Memory B cell (primary cell): Measurements from ENCODE around the gene PALS1.
A peak's percentile ranks its signal among the peaks of the same experiment; 100 is the strongest.

Experiments
- ATAC-seq: fragments of 150-1000 bp; cut with Tn5 transposase; 2 replicates; pipeline ENCODE4 v1.10.0; 2021; ENCODE audit warnings: low read depth, mild to moderate bottlenecking, moderate library complexity
- DNase-seq, 2 donors: peaks; one replicate each; pipeline ENCODE4 v3.0.0; 2022; ENCODE audit warnings: low spot score in 2 of 2
- H3K27ac Mint-ChIP-seq: one replicate; pipeline ENCODE4 v1.8.0; 2022; ENCODE audit warnings: mild to moderate bottlenecking, moderate library complexity, mixed read lengths
- H3K27me3 Mint-ChIP-seq: one replicate; pipeline ENCODE4 v1.8.0; 2022; ENCODE audit warnings: mixed read lengths
- H3K36me3 Mint-ChIP-seq: one replicate; pipeline ENCODE4 v1.8.0; 2022; ENCODE audit warnings: mild to moderate bottlenecking, mixed read lengths
- H3K4me1 Mint-ChIP-seq: one replicate; pipeline ENCODE4 v1.8.0; 2022; ENCODE audit warnings: mixed read lengths
- H3K4me3 Mint-ChIP-seq: one replicate; pipeline ENCODE4 v1.8.0; 2022; ENCODE audit warnings: mild to moderate bottlenecking, moderate library complexity, mixed read lengths
- H3K9me3 Mint-ChIP-seq: one replicate; pipeline ENCODE4 v1.8.0; 2022; ENCODE audit warnings: mixed read lengths

The PALS1 gene

DNA sequence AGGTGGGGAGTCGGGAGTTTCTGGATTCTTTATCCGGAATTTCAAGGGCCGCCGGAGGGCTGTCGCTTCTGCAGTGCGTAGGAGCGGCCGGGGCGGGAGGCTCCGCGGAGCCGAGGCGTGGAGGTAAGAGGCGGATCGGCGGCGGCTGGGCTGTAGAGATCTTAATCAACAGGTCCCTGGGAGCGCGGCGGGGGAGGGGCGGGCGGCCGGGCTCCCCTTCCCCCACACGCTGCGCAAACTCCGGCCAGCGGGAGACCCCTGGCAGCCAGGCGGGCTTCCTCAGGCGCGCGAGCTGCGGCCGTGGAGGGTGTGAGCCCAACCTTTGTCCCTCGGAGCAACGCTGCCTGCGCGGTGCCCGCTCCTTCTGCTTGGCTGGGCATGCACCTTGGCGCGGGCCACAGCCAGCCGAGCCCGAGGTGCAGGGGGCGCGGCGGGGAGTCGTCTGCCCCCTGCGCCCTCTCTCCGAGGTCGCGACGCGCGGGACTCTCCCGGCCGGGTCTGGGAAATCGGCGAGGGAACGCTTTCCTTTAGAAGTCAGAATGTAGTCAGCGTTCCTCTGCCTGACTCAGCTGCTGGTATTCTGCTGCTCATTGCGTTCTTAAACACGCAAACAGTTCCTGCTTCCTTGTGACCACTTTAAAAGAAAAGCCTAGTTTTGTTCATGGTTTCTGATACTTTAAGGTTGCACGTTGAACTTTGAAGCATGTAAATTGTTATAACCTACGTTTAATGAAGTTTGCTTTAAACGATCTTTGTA, at the start of gene PALS1:
TSS of gene PALS1 (plus strand) at position 25 of the 757 bp plus-strand sequence. CDS start 37,736 bp downstream, outside the sequence.
- H3K9me3 Mint-ChIP-seq: no peaks in the 10 kb centered on the region
- H3K36me3 Mint-ChIP-seq: no peaks in the 10 kb centered on the region
- peak within 1 kb of the TSS; percentile 79 for H3K27ac Mint-ChIP-seq
- H3K4me3 Mint-ChIP-seq: peak within 1 kb of the TSS; percentile 93
- DNase-seq (peak; percentile 41 to 69), ATAC-seq (peak; percentile 55)
- peaks cover 9% of the 10 kb centered on the region for H3K4me1 Mint-ChIP-seq
- no peaks in the 10 kb centered on the region for H3K27me3 Mint-ChIP-seq

DNA sequence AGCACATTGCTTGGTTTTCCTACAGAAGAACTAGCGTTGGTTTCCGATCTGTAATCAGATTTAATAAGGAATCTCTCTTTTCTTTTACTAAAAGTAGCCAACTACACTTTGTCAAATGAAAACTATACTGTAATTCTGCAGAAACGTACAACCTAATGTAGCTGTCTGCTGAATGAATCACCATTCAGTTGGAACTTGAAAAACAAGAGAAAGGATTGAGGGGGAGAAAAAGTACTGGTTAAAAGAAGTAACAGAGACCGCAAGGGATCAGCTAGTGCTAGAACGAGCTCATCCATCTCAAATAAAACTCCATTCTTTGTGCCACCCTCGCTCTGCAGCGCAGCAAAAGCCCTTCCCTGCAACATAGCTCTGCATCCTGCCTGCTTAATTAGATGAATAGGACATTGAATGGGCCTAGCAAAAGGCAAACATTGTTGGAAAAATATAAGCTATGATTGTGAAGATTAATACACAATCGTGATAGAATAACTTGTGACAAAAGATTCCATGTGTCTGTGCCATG, 49.4 kb upstream of the PALS1 start:
- no peaks in the 10 kb centered on the region for H3K9me3 Mint-ChIP-seq
- no peak for ATAC-seq
- no peak overlapping the region for H3K4me3 Mint-ChIP-seq
- H3K27me3 Mint-ChIP-seq: no peaks in the 10 kb centered on the region
- no peak for DNase-seq
- peaks cover 5% of the 10 kb centered on the region for H3K4me1 Mint-ChIP-seq
- no peaks in the 10 kb centered on the region for H3K36me3 Mint-ChIP-seq
- no peak overlapping the region for H3K27ac Mint-ChIP-seq

DNA sequence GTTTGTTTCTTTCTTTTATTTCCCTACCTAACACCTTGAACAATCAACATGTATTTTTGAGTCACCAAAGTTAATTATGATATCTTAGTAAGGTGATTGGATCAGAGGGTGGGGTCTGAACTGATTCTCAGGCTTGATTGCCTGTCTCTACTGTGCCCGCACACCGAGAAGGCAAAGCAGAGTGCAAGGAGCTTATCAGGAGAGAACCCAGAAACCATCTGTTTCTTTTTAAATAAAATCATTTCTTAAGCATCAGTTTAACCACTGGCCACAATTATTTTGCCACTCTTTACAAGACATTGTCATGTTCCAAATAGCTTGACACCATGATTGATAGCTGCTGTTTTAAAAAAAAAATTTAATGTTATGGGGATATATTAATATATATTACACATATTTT, 48.9 kb upstream of the PALS1 start:
- H3K4me1 Mint-ChIP-seq: peaks cover 5% of the 10 kb centered on the region
- ATAC-seq (no peak), DNase-seq (no peak)
- H3K27me3 Mint-ChIP-seq: no peaks in the 10 kb centered on the region
- no peaks in the 10 kb centered on the region for H3K36me3 Mint-ChIP-seq
- no peak overlapping the region for H3K27ac Mint-ChIP-seq
- H3K9me3 Mint-ChIP-seq: no peaks in the 10 kb centered on the region
- no peak overlapping the region for H3K4me3 Mint-ChIP-seq

DNA sequence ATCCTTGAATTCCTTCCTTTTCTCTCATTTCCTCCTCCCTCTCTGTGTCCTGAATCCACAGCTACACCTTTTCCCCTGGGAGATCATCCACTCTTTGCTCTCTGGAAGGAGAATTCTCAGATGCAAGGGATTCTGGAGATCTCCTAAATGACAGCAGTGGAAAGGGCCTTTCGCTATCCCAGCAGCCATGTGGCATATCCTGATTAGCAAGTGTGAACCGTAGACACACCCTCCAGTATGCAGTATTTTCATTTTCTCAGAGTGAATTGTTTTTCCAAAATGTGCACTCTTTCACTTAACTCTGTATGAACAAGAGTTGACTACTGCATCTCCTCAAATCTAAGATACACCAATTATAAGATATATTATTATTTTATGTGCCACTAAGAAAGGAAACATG, 46.0 kb upstream of the PALS1 start:
- DNase-seq (no peak), ATAC-seq (no peak)
- H3K9me3 Mint-ChIP-seq: no peaks in the 10 kb centered on the region
- no peak overlapping the region for H3K27ac Mint-ChIP-seq
- H3K4me1 Mint-ChIP-seq: no peaks in the 10 kb centered on the region
- H3K4me3 Mint-ChIP-seq: no peak overlapping the region
- no peaks in the 10 kb centered on the region for H3K27me3 Mint-ChIP-seq
- H3K36me3 Mint-ChIP-seq: no peaks in the 10 kb centered on the region

DNA sequence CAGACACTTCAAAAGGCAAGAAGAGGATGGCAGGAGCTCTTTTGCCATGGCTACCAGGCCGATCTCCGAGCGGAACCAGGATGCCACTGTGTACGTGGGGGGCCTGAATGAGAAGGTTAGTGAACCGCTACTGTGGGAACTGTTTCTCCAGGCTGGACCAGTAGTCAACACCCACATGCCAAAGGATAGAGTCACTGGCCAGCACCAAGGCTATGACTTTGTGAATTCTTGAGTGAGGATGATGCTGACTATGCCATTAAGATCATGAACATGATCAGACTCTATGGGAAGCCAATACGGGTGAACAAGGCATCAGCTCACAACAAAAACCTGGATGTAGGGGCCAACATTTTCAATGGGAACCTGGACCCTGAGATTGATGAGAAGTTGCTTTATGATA, 42.2 kb upstream of the PALS1 start:
- no peaks in the 10 kb centered on the region for H3K27me3 Mint-ChIP-seq
- ATAC-seq (no peak), DNase-seq (no peak)
- no peak overlapping the region for H3K27ac Mint-ChIP-seq
- no peak overlapping the region for H3K4me3 Mint-ChIP-seq
- no peaks in the 10 kb centered on the region for H3K36me3 Mint-ChIP-seq
- no peaks in the 10 kb centered on the region for H3K4me1 Mint-ChIP-seq
- no peaks in the 10 kb centered on the region for H3K9me3 Mint-ChIP-seq

- H3K27ac Mint-ChIP-seq: no peak overlapping the region
- peaks cover 1% of the 10 kb centered on the region for H3K27me3 Mint-ChIP-seq
- no peaks in the 10 kb centered on the region for H3K36me3 Mint-ChIP-seq
- no peak overlapping the region for H3K4me3 Mint-ChIP-seq
- DNase-seq (no peak), ATAC-seq (no peak)
- H3K9me3 Mint-ChIP-seq: no peaks in the 10 kb centered on the region
- H3K4me1 Mint-ChIP-seq: no peaks in the 10 kb centered on the region
Observed at GRCh38 chr14:67207810-67208209, 33.4 kb upstream of the PALS1 start.

- no peak overlapping the region for H3K27ac Mint-ChIP-seq
- H3K36me3 Mint-ChIP-seq: no peaks in the 10 kb centered on the region
- no peaks in the 10 kb centered on the region for H3K9me3 Mint-ChIP-seq
- no peak for DNase-seq
- no peak overlapping the region for H3K4me3 Mint-ChIP-seq
- no peaks in the 10 kb centered on the region for H3K27me3 Mint-ChIP-seq
- no peaks in the 10 kb centered on the region for H3K4me1 Mint-ChIP-seq
- ATAC-seq: no peak
Observed at GRCh38 chr14:67218126-67218525, 23.1 kb upstream of the PALS1 start.

DNA sequence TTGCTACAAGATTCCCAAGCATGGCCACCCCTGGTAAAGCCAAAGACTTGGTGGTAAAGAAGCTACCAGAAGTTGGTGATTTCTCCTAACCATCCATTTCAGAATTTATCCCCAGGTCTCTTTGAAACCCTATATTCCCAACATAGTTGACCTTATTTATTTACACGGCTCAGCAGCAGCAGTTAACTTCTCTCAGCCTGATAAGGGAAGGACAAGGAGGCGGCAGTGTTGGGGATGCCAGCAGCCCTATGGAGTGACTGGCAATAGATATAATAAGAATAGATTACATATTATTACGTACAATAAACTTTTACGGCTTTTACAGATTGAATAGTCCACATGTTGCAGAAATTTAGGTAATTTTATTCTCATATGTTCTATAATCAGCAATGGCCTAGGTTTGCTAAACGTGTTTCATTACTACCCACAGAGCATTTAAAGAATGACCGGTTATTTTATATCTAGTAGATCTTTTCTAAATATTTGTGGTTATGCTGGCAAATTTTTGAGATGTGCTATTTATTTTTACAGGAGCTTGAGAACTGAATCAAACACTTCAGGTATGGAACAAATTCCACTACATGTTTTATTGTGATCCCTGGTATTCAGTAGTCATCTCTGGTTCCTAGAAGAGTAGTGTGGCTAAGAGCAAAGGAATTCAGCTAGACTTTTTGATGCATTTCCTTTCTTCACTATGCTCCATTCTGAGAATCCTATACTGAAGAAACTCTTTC, 19.8 kb upstream of the PALS1 start:
- no peaks in the 10 kb centered on the region for H3K27me3 Mint-ChIP-seq
- H3K4me1 Mint-ChIP-seq: no peaks in the 10 kb centered on the region
- no peak overlapping the region for H3K4me3 Mint-ChIP-seq
- DNase-seq (no peak), ATAC-seq (no peak)
- H3K36me3 Mint-ChIP-seq: no peaks in the 10 kb centered on the region
- H3K27ac Mint-ChIP-seq: no peak overlapping the region
- no peaks in the 10 kb centered on the region for H3K9me3 Mint-ChIP-seq

- H3K36me3 Mint-ChIP-seq: no peaks in the 10 kb centered on the region
- H3K4me1 Mint-ChIP-seq: no peaks in the 10 kb centered on the region
- DNase-seq (no peak), ATAC-seq (no peak)
- no peak overlapping the region for H3K27ac Mint-ChIP-seq
- H3K27me3 Mint-ChIP-seq: peaks cover 2% of the 10 kb centered on the region
- no peak overlapping the region for H3K4me3 Mint-ChIP-seq
- H3K9me3 Mint-ChIP-seq: no peaks in the 10 kb centered on the region
Observed at GRCh38 chr14:67221982-67222328, 19.3 kb upstream of the PALS1 start.

DNA sequence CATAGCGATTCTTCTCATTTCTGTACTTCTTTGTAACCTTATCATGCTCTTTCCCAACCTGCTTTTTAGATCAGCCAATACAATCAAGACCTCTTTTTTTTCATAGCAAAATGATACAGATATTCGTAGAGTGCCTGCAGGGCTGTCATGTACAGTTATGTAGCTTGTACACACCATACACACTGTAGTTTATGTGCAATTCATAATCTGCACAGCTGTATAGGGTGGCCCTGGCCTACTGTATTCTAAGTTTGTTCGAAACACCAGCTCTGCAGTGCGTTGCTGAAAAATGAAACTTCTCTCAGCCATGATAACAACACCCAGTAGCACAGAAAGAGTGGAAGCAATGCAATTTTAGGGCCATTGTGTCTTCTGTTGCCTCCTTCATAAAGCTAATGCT, 15.7 kb upstream of the PALS1 start:
- Mint-ChIP-seq H3K27me3 (peaks cover 2% of the 10 kb centered on the region), H3K36me3 (no peaks in the 10 kb centered on the region), H3K4me1 (no peaks in the 10 kb centered on the region), H3K9me3 (no peaks in the 10 kb centered on the region), H3K4me3 (no peak overlapping the region), H3K27ac (no peak overlapping the region)
- ATAC-seq (no peak), DNase-seq (no peak)

GRCh38 chr14:67228325-67228984, 12.8 kb upstream of the PALS1 start:
- Mint-ChIP-seq H3K27ac (no peak overlapping the region), H3K4me1 (no peaks in the 10 kb centered on the region), H3K4me3 (no peak overlapping the region), H3K9me3 (no peaks in the 10 kb centered on the region), H3K36me3 (no peaks in the 10 kb centered on the region), H3K27me3 (peaks cover 2% of the 10 kb centered on the region)
- no peak for DNase-seq
- no peak for ATAC-seq

DNA sequence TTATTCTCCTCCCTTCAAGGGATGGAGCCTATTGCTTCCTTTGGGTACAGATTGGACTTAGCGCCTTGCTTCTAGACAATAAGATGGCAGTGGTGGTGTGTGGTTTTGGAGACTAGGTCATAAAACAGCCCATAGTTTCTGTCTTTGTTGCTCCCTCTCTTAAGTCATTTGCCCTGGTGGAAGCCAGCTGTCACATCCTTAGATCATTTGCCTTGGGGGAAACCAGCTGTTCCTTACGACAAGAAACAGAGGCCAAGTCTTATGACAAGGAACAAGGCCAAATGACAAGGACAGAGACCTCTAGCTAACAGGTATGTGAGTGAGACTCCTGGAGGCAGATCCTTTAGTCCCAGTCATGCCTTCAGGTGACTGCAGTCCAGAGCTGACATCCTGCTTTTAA, 9.2 kb upstream of the PALS1 start:
- Mint-ChIP-seq H3K27ac (no peak overlapping the region), H3K27me3 (no peaks in the 10 kb centered on the region), H3K9me3 (no peaks in the 10 kb centered on the region)

GRCh38 chr14:67232621-67233020, 8.6 kb upstream of the PALS1 start:
- ATAC-seq (no peak), DNase-seq (no peak)
- no peaks in the 10 kb centered on the region for H3K27me3 Mint-ChIP-seq
- H3K27ac Mint-ChIP-seq: no peak overlapping the region
- no peaks in the 10 kb centered on the region for H3K4me1 Mint-ChIP-seq
- no peaks in the 10 kb centered on the region for H3K36me3 Mint-ChIP-seq
- no peaks in the 10 kb centered on the region for H3K9me3 Mint-ChIP-seq
- H3K4me3 Mint-ChIP-seq: no peak overlapping the region

More for the DNA sequence above, 9.2 kb upstream of the PALS1 start:
- ATAC-seq (no peak), DNase-seq (no peak)
- Mint-ChIP-seq H3K4me1 (no peaks in the 10 kb centered on the region), H3K36me3 (no peaks in the 10 kb centered on the region), H3K4me3 (no peak overlapping the region)

DNA sequence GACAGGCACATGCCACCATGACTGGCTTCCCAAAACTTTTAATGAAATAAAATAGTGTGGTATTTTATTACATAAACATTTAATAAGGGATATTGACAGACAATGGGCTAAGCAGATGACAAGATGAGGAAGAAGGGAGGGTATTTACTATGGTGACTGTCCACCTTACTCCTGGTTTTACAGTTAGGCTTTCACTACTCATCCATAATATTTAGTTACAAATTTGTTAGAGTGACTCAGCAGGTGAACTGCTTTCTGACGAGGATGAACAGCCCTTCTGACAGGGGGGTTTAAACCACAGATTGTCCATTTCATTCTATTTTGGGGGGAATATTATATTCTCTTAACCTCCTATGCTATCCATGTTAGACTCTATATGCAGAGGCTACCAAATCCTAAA, 3.6 kb upstream of the PALS1 start:
- Mint-ChIP-seq H3K4me3 (no peak overlapping the region), H3K27ac (no peak overlapping the region)

More for the DNA sequence above, 3.6 kb upstream of the PALS1 start:
- Mint-ChIP-seq H3K4me1 (peaks cover 6% of the 10 kb centered on the region), H3K36me3 (no peaks in the 10 kb centered on the region), H3K9me3 (no peaks in the 10 kb centered on the region), H3K27me3 (no peaks in the 10 kb centered on the region)
- no peak for ATAC-seq
- no peak for DNase-seq
